ENCODE results near the gene KCNK13. TPM values are rescaled to one million over a fixed set of nuclear protein-coding genes. Genes with fewer than 3 reads are reported as not detected.

KCNK13 gene
- total and polyA plus RNA-seq, 3 donors from 2014 or later: 26.2 to 59.1 (median 42.5) TPM

- no peak for TF ChIP-seq CTCF (IDR thresholded peaks at IDR 0.05)
- no peak for TF ChIP-seq POLR2A (IDR thresholded peaks at IDR 0.05)
- Histone ChIP-seq H3K27ac (no peak overlapping the region), H3K36me3 (ENCODE audit: low read depth, missing control alignments) (no peaks in the 10 kb centered on the region), H3K4me1 (peaks cover 10% of the 10 kb centered on the region), H3K27me3 (no peaks in the 10 kb centered on the region), H3K9me3 (no peaks in the 10 kb centered on the region), H3K4me3 (no peak overlapping the region)
- intact Hi-C loops (cut with DNase I; ENCODE audit: low total_unique reads): no loop called here
- 79 to 82% methylated on average over 4 of the region's 4 CpGs for WGBS, 2 donors
- DNase-seq: no peak
Observed at GRCh38 chr14:90179809-90180779, 118.3 kb downstream of the KCNK13 start.

GRCh38 chr14:90184094-90184493 lies 122.3 kb downstream of the KCNK13 start:
- intact Hi-C loops (cut with DNase I; ENCODE audit: low total_unique reads): no loop called here
- DNase-seq: no peak
- Histone ChIP-seq H3K27me3 (no peaks in the 10 kb centered on the region), H3K4me1 (peaks cover 10% of the 10 kb centered on the region), H3K36me3 (ENCODE audit: low read depth, missing control alignments) (no peaks in the 10 kb centered on the region), H3K9me3 (no peaks in the 10 kb centered on the region), H3K4me3 (no peak overlapping the region), H3K27ac (no peak overlapping the region)
- 92 to 95% methylated on average over 14 of the region's 14 CpGs for WGBS, 2 donors
- no peak for TF ChIP-seq CTCF (IDR thresholded peaks at IDR 0.05)
- TF ChIP-seq POLR2A (IDR thresholded peaks at IDR 0.05): no peak

- Histone ChIP-seq H3K27ac (no peak overlapping the region), H3K27me3 (no peaks in the 10 kb centered on the region), H3K4me1 (peaks cover 8% of the 10 kb centered on the region), H3K4me3 (no peak overlapping the region), H3K36me3 (ENCODE audit: low read depth, missing control alignments) (no peaks in the 10 kb centered on the region), H3K9me3 (no peaks in the 10 kb centered on the region)
- TF ChIP-seq CTCF (IDR thresholded peaks at IDR 0.05) (no peak), POLR2A (IDR thresholded peaks at IDR 0.05) (no peak)
- WGBS, 2 donors: 84 to 91% methylated on average over 22 to 23 of the region's 23 CpGs
- intact Hi-C loops (cut with DNase I; ENCODE audit: low total_unique reads): no loop called here
- DNase-seq: no peak
Observed at GRCh38 chr14:90184571-90185266, 122.9 kb downstream of the KCNK13 start.

DNA sequence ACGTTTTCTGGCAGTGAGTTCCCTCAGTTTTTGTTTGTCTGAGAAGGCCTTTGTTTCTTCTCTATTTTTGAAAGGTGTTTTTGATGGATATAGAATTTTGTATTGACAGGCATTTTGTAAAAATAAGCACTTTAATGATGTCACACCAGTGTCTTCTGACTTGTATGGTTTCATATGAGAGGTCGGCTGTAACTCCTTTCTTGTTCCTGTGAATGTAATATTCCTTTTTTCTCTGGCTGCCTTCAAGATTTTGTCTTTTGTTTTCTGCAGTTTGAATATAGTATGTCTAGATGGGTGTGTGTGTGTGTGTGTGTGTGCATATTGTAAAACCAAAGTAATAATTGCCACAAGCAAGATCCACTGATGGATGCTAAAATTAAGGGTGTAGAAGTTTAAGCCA lies 126.8 kb downstream of the KCNK13 start:
- Histone ChIP-seq H3K27me3 (no peaks in the 10 kb centered on the region), H3K9me3 (no peaks in the 10 kb centered on the region), H3K4me3 (no peak overlapping the region), H3K36me3 (ENCODE audit: low read depth, missing control alignments) (no peaks in the 10 kb centered on the region), H3K4me1 (no peaks in the 10 kb centered on the region), H3K27ac (no peak overlapping the region)
- 91 to 96% methylated on average over 2 of the region's 2 CpGs for WGBS, 2 donors
- TF ChIP-seq POLR2A (IDR thresholded peaks at IDR 0.05) (no peak), CTCF (IDR thresholded peaks at IDR 0.05) (no peak)
- no peak for DNase-seq
- intact Hi-C loops (cut with DNase I; ENCODE audit: low total_unique reads): no loop called here
